H1 (cell line): Measurements from ENCODE around the gene ARL6IP4. TPM values are rescaled to one million over a fixed set of nuclear protein-coding genes. Genes with fewer than 3 reads are reported as not detected.

Experiments used
- CTCF ChIA-PET: fragments of 300-600 bp; sonication (Branson Sonifier 250); formaldehyde crosslinking; loops from one replicate; lab custom pipeline; 2021; ENCODE audit not compliant: partially characterized antibody; lab: Charles Lee
- POLR2A ChIA-PET: fragments of 300-600 bp; sonication (Branson Sonifier 250); formaldehyde crosslinking; loops from one replicate; lab custom pipeline; 2021; ENCODE audit warnings: inconsistent platforms; ENCODE audit not compliant: partially characterized antibody; lab: Charles Lee
- DNase-seq, 2 experiments: peaks; one replicate each; pipeline versions ENCODE4 v3.0.0 to v3.0.0-alpha.2; 2010 to 2022; ENCODE audit warnings: low spot score in 2 of 2, low read depth in 1 of 2, mixed read lengths in 1 of 2
- FAIRE-seq: peaks from 2 replicates; lab custom pipeline; 2011; peaks lifted over from hg19 to GRCh38; lab: Jason Lieb, UNC
- H2AFZ ChIP-seq: 2 replicates; pipeline ENCODE4 v1.8.1; 2012; ENCODE audit warnings: low read length, inconsistent platforms
- H2AK5ac ChIP-seq: 2 replicates; pipeline ENCODE4 v1.6.1; 2013; ENCODE audit warnings: low read depth, low read length
- H2BK120ac ChIP-seq: replicated peaks from 2 replicates; pipeline ENCODE3; 2013; ENCODE audit warnings: low read depth, low read length, inconsistent platforms
- H2BK12ac ChIP-seq: 2 replicates; pipeline ENCODE4 v1.6.1; 2013; ENCODE audit warnings: low read depth, low read length
- H2BK15ac ChIP-seq: 2 replicates; pipeline ENCODE4 v1.6.1; 2013; ENCODE audit warnings: low read length
- H2BK20ac ChIP-seq: 2 replicates; pipeline ENCODE4 v1.6.1; 2013; ENCODE audit warnings: low read length
- H2BK5ac ChIP-seq: 2 replicates; pipeline ENCODE4 v1.6.1; 2013; ENCODE audit warnings: low read depth, low read length
- H3K14ac ChIP-seq: 2 replicates; pipeline ENCODE4 v1.6.1; 2013; ENCODE audit warnings: inconsistent platforms; ENCODE audit not compliant: insufficient read length
- H3K18ac ChIP-seq: 2 replicates; pipeline ENCODE4 v1.6.1; 2013; ENCODE audit warnings: low read length; ENCODE audit errors: extremely low read depth
- H3K23ac ChIP-seq: 2 replicates; pipeline ENCODE4 v1.6.1; 2013; ENCODE audit warnings: inconsistent platforms; ENCODE audit not compliant: insufficient read length
- H3K23me2 ChIP-seq: 2 replicates; pipeline ENCODE4 v1.6.1; 2013; ENCODE audit warnings: low read depth, low read length
- H3K27ac ChIP-seq: 2 replicates; pipeline ENCODE4 v1.6.1; 2011; ENCODE audit warnings: low read depth, low read length, inconsistent platforms
- H3K27me3 ChIP-seq, 4 experiments: replicated peaks in 1 of 4; 1 replicate in 1 of 4; 2 replicates in 3 of 4; pipeline versions ENCODE4 v1.6.1 to v1.8.1; 2011 to 2013; ENCODE audit warnings: low read length in 3 of 4, mild to moderate bottlenecking in 3 of 4, inconsistent platforms in 2 of 4, mixed read lengths in 2 of 4, moderate library complexity in 1 of 4; ENCODE audit not compliant: control insufficient read depth in 3 of 4, insufficient read depth in 3 of 4; ENCODE audit errors: extremely low read depth in 1 of 4
- H3K36me3 ChIP-seq, 4 experiments: 2 replicates each; pipeline versions ENCODE4 v1.6.1 to v1.8.1; 2011 to 2013; ENCODE audit warnings: mild to moderate bottlenecking in 4 of 4, low read length in 3 of 4, moderate library complexity in 2 of 4, control low read depth in 1 of 4, inconsistent platforms in 1 of 4; ENCODE audit not compliant: insufficient read depth in 4 of 4, control insufficient read depth in 2 of 4
- H3K4ac ChIP-seq: replicated peaks from 2 replicates; pipeline ENCODE3; 2013; ENCODE audit warnings: low read length, low read depth, mixed read lengths, inconsistent platforms; ENCODE audit not compliant: insufficient read length
- H3K4me1 ChIP-seq, 4 experiments: replicated peaks in 1 of 4; 1 replicate in 1 of 4; 2 replicates in 3 of 4; pipeline versions ENCODE4 v1.6.1 to v1.8.1; 2011 to 2013; ENCODE audit warnings: low read length in 3 of 4, inconsistent platforms in 2 of 4, mixed read lengths in 1 of 4; ENCODE audit not compliant: insufficient read depth in 4 of 4, control insufficient read depth in 3 of 4
- H3K4me2 ChIP-seq, 2 experiments: 2 replicates each; pipeline versions ENCODE4 v1.6.1 to v1.8.1; 2011 to 2013; ENCODE audit warnings: low read depth in 2 of 2, low read length in 2 of 2, control low read depth in 1 of 2, inconsistent platforms in 1 of 2, mild to moderate bottlenecking in 1 of 2; ENCODE audit not compliant: insufficient read depth in 1 of 2
- H3K4me3 ChIP-seq, 4 experiments: fragments of 200-600, 300-600 bp in 1 of 4; sonication (generic), shearing (Covaris generic), sonication (Bioruptor Twin) in 1 of 4; 2 replicates each; pipeline versions ENCODE4 v1.5.1 to v1.8.1; 2011 to 2016; ENCODE audit warnings: low read length in 4 of 4, low read depth in 3 of 4, control low read depth in 2 of 4, inconsistent platforms in 2 of 4, mild to moderate bottlenecking in 2 of 4, mixed read lengths in 1 of 4, moderate library complexity in 1 of 4; ENCODE audit not compliant: insufficient read depth in 2 of 4; ENCODE audit errors: extremely low read depth in 1 of 4
- H3K56ac ChIP-seq: replicated peaks from 2 replicates; pipeline ENCODE3; 2013; ENCODE audit warnings: low read depth, mild to moderate bottlenecking, mixed read lengths, low read length, inconsistent platforms; ENCODE audit not compliant: insufficient read length
- H3K79me1 ChIP-seq: 2 replicates; pipeline ENCODE4 v1.6.1; 2013; ENCODE audit warnings: low read depth, low read length, control low read depth
- H3K79me2 ChIP-seq, 2 experiments: 2 replicates each; pipeline versions ENCODE4 v1.6.1 to v1.8.1; 2012 to 2013; ENCODE audit warnings: low read length in 2 of 2, mild to moderate bottlenecking in 2 of 2, inconsistent platforms in 1 of 2; ENCODE audit not compliant: insufficient read depth in 2 of 2, control insufficient read depth in 1 of 2
- H3K9ac ChIP-seq, 4 experiments: replicated peaks in 1 of 4; 1 replicate in 1 of 4; 2 replicates in 3 of 4; pipeline versions ENCODE4 v1.6.1 to v1.8.1; 2011 to 2013; ENCODE audit warnings: low read depth in 3 of 4, low read length in 3 of 4, control low read depth in 2 of 4, mild to moderate bottlenecking in 2 of 4, moderate library complexity in 2 of 4, inconsistent platforms in 1 of 4; ENCODE audit errors: extremely low read depth in 1 of 4
- H3K9me3 ChIP-seq, 2 experiments: 2 replicates each; pipeline versions ENCODE4 v1.6.1 to v1.8.1; 2012 to 2013; ENCODE audit warnings: mild to moderate bottlenecking in 2 of 2, moderate library complexity in 2 of 2, control low read depth in 1 of 2, inconsistent platforms in 1 of 2, low read depth in 1 of 2, low read length in 1 of 2, mixed read lengths in 1 of 2; ENCODE audit not compliant: insufficient read depth in 2 of 2
- H4K20me1 ChIP-seq, 2 experiments: replicated peaks in 1 of 2; 2 replicates each; pipeline versions ENCODE3 to v1.8.1; 2011 to 2013; ENCODE audit warnings: inconsistent platforms in 2 of 2, low read length in 2 of 2, mild to moderate bottlenecking in 1 of 2; ENCODE audit not compliant: insufficient read depth in 2 of 2, control insufficient read depth in 1 of 2
- H4K5ac ChIP-seq: 2 replicates; pipeline ENCODE4 v1.6.1; 2013; ENCODE audit warnings: low read length, low read depth, mixed read lengths, inconsistent platforms; ENCODE audit not compliant: insufficient read length
- H4K8ac ChIP-seq: 2 replicates; pipeline ENCODE4 v1.8.0; 2013; ENCODE audit warnings: mild to moderate bottlenecking, moderate library complexity, low read length, inconsistent platforms; ENCODE audit not compliant: insufficient read depth; ENCODE audit errors: extremely low read depth
- H4K91ac ChIP-seq: replicated peaks from 2 replicates; pipeline ENCODE3; 2013; ENCODE audit warnings: low read length, mixed read lengths, inconsistent platforms; ENCODE audit not compliant: insufficient read length
- CBX5 ChIP-seq: fragments of 300-800, 300-1000 bp; sonication (generic); IDR thresholded peaks from 2 replicates; pipeline ENCODE4 v1.7.1; 2016; ENCODE audit warnings: antibody characterized with exemption, low read length, low read depth
- CTCF ChIP-seq, 3 experiments: IDR thresholded peaks; 1 replicate in 2 of 3; 2 replicates in 1 of 3; pipeline versions ENCODE4 v1.5.1 to v1.6.1; 2011; ENCODE audit warnings: low read length in 3 of 3, mild to moderate bottlenecking in 3 of 3, inconsistent platforms in 2 of 3, low read depth in 1 of 3, moderate library complexity in 1 of 3; ENCODE audit not compliant: insufficient read depth in 1 of 3; ENCODE audit errors: control extremely low read depth in 1 of 3
- POLR2AphosphoS5 ChIP-seq: IDR thresholded peaks from 2 replicates; pipeline ENCODE4 v1.6.1; 2011; ENCODE audit warnings: low read depth, low read length
- RNF2 ChIP-seq: fragments of 200-900, 300-1000 bp; sonication (generic); IDR thresholded peaks from 2 replicates; pipeline ENCODE4 v1.7.1; 2016; ENCODE audit warnings: borderline replicate concordance, low read depth, mild to moderate bottlenecking, antibody characterized with exemption, low read length; ENCODE audit not compliant: poor library complexity, severe bottlenecking; ENCODE audit errors: missing control alignments
- SUZ12 ChIP-seq: fragments of 200-600 bp; sonication (generic); IDR thresholded peaks from 2 replicates; pipeline ENCODE4 v1.6.1; 2012; ENCODE audit warnings: mild to moderate bottlenecking, inconsistent platforms, low read length, moderate library complexity, mixed read lengths
- WGBS, 2 experiments: shearing (Covaris generic) in 1 of 2; methylation state at CpG; one replicate each; pipeline versions ENCODE4 v1.1.6 to v1.1.7; 2013 to 2015; ENCODE audit warnings: low lambda C conversion rate in 2 of 2, mixed read lengths in 2 of 2, inconsistent platforms in 1 of 2, low coverage in 1 of 2, missing lambda C conversion rate in 1 of 2; ENCODE audit not compliant: insufficient replicate concordance in 2 of 2, insufficient coverage in 1 of 2, insufficient read length in 1 of 2; ENCODE audit errors: extremely low coverage in 1 of 2, missing lambda C conversion rate in 1 of 2; 5-methylcytosine and 5-hydroxymethylcytosine counted together
- polyA plus RNA-seq, 7 experiments: library from polyadenylated mRNA; depleted of rRNA in 3 of 7; stranded (reverse) in 5 of 7; unstranded in 2 of 7; fragments of >200 nt in 5 of 7; fragments of 200-250 nt in 2 of 7; gene quantifications; 1 replicate in 5 of 7; 2 replicates in 1 of 7; 4 replicates in 1 of 7; pipeline versions ENCODE4 v1.2.1 to v1.2.3, GENCODE V29; 2011 to 2013; ENCODE audit warnings: missing spikeins in 2 of 7, mixed read lengths in 2 of 7
- total RNA-seq: library from RNA; stranded (reverse); fragmentation: NEBNext Ultra II Directional; extraction: Animal tissue kit (Norgen Biotek cat#: 25700); gene quantifications from 2 replicates; pipeline ENCODE4 v1.2.1, GENCODE V29; 2021

ARL6IP4 gene
- total and polyA plus RNA-seq, 2 of the 8 experiments (the other 6 are each of a cell fraction or from before 2014, with no cell fraction given), result 76.4 to 109 TPM

DNA sequence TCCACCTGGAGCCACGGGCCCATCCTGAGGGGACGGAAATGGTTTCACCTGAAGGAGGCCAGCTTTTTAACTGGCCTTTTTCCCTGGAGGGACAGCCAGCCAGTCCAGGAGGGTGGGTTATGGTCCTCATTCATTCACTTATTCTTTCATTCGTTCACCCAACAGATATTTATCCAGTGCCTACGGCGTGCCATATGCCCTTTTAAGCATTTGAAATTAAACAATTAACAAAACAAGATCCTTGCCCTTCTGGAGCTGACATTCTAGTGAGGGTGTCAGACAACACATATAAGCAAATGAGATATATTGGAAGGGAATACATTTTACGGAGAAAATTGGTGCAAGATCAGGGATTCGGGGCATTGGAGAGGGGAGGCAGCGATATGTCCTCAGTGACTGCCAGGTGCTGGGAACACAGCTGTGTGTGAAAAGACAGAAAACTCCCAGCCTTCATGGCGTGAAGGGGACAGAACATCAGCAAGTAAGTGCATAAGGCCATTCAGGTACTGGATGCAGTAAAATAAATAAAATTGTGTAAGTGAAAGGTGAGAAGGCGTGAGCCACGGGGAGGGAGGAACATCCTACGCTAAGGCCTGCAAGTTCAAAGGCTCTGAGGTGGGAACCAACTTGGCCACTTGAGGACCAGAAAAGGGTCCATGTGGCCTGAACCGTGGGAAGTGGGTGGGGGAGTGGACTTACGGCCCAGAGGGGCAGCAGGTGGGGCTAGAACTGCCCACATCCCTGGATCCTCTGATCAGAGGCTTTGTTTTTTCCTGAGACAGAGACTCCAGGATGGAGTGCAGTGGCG, 13.5 kb upstream of the ARL6IP4 start:
- Histone ChIP-seq H3K4me2 (peak overlapping the region; percentile 58 to 64; a peak in 3 of 4 replicates), H4K8ac (no peak overlapping the region; the same call in 1 of the 2 replicates), H3K4me3 (peak overlapping the region in 1 of 4 experiments; percentile 17; a peak in 1 of 8 replicates), H2BK120ac (no peak overlapping the region), H3K9me3 (no peaks in the 10 kb centered on the region), H2BK12ac (peak overlapping the region; percentile 44; the same call in 1 of the 2 replicates), H2BK5ac (0 out of 2 replicates have a peak overlapping the region, but pooled peaks have one; percentile 56), H3K56ac (no peak overlapping the region), H3K36me3 (no peaks in the 10 kb centered on the region), H3K18ac (no peak overlapping the region), H3K4ac (peak overlapping the region; percentile 48), H3K14ac (no peak overlapping the region), H3K23ac (no peak overlapping the region), H2BK15ac (no peak overlapping the region), H3K27ac (no peak overlapping the region), H2BK20ac (no peak overlapping the region), H4K91ac (no peak overlapping the region), H3K79me1 (no peaks in the 10 kb centered on the region), H3K23me2 (peaks cover 3% of the 10 kb centered on the region; the same call in 1 of the 2 replicates), H3K79me2 (no peaks in the 10 kb centered on the region), H3K27me3 (no peaks in the 10 kb centered on the region), H2AK5ac (0 out of 2 replicates have a peak overlapping the region, but pooled peaks have one; percentile 40), H4K20me1 (peaks cover 5 to 7% of the 10 kb centered on the region in 2 experiments), H3K4me1 (peaks cover 4 to 5% (median 5%) of the 10 kb centered on the region in 4 experiments; a peak in 6 of 7 replicates), H2AFZ (0 out of 2 replicates have a peak overlapping the region, but pooled peaks have one; percentile 57), H3K9ac (no peak overlapping the region), H4K5ac (no peak overlapping the region)
- FAIRE-seq (no peak), DNase-seq (no peak)
- ChIA-PET CTCF (interaction anchor here (1.1 kb wide), 1 partner anchor 12 kb away, joined by 3 read pairs; no protein-coding TSS in a partner anchor), POLR2A (interaction anchor here (0.6 to 1.8 kb wide), 7 partner anchors 9 to 95 kb away, joined by 3 to 13 read pairs (median 3); partner anchors contain the start of genes ARL6IP4 and OGFOD2)
- 72% methylated on average over 15 of the region's 15 CpGs; no CpG with 5 or more reads in 1 of the 2 experiments for WGBS, 2 experiments
- TF ChIP-seq SUZ12 (no peak), CTCF (IDR thresholded peaks at IDR 0.05; ENCODE audit: control extremely low read depth in 1 of 3, insufficient read depth in 1 of 3, low read depth in 1 of 3, low read length in 3 of 3) (no peak), RNF2 (no peak), POLR2AphosphoS5 (no peak), CBX5 (no peak)
